B cell (primary cell): ENCODE results near the gene APPBP2. TPM values are rescaled to one million over a fixed set of nuclear protein-coding genes. Genes with fewer than 3 reads are reported as not detected.

ENCODE experiments used
- ATAC-seq: fragments of 200-7000 bp; cut with Tn5 transposase; one replicate; pipeline ENCODE4 v1.10.0; 2021; ENCODE audit warnings: low read depth, mild to moderate bottlenecking, moderate number of reproducible peaks, moderate library complexity
- CTCF ChIA-PET: fragments of 350-600 bp; sonication (Branson Sonifier 250); formaldehyde crosslinking; loops from one replicate; lab custom pipeline; 2021; ENCODE audit warnings: antibody characterized with exemption, inconsistent platforms; lab: Charles Lee
- POLR2A ChIA-PET: fragments of 350-600 bp; sonication (Branson Sonifier 250); formaldehyde crosslinking; loops from one replicate; lab custom pipeline; 2021; ENCODE audit warnings: antibody characterized with exemption; lab: Charles Lee
- DNase-seq: peaks from one replicate; pipeline ENCODE4 v3.0.0; 2013
- H2AFZ ChIP-seq: 2 replicates; pipeline ENCODE4 v1.6.1; 2012; ENCODE audit warnings: mild to moderate bottlenecking, low read depth, low read length; ENCODE audit not compliant: insufficient read depth, poor library complexity, severe bottlenecking
- H3K27ac ChIP-seq, 2 donors: 1 replicate in 1 of 2; 2 replicates in 1 of 2; pipeline ENCODE4 v1.5.1; 2012 to 2013; ENCODE audit warnings: low read length in 2 of 2, mild to moderate bottlenecking in 2 of 2, moderate library complexity in 1 of 2
- H3K27me3 ChIP-seq, 4 experiments: fragments of 200-600 bp in 1 of 4; sonication (generic) in 1 of 4; replicated peaks in 1 of 4; 1 replicate in 2 of 4; 2 replicates in 2 of 4; pipeline versions ENCODE4 v1.6.1 to v1.7.0; 2013 to 2016; ENCODE audit warnings: low read length in 3 of 4, mild to moderate bottlenecking in 2 of 4, mixed read lengths in 1 of 4, moderate library complexity in 1 of 4; ENCODE audit not compliant: insufficient read depth in 4 of 4, control insufficient read depth in 3 of 4; ENCODE audit errors: control extremely low read depth in 1 of 4
- H3K36me3 ChIP-seq, 2 experiments: replicated peaks in 1 of 2; 1 replicate in 1 of 2; 2 replicates in 1 of 2; pipeline versions ENCODE4 v1.6.1 to v1.7.1; 2013; ENCODE audit warnings: low read length in 1 of 2; ENCODE audit not compliant: insufficient read depth in 2 of 2, control insufficient read depth in 1 of 2; ENCODE audit errors: control extremely low read depth in 1 of 2, extremely low read depth in 1 of 2
- H3K4me1 ChIP-seq, 2 donors: fragments of 200-600 bp in 1 of 2; sonication (generic) in 1 of 2; 1 replicate in 1 of 2; 2 replicates in 1 of 2; pipeline versions ENCODE4 v1.5.1 to v1.6.1; 2013 to 2017; ENCODE audit warnings: low read length in 2 of 2; ENCODE audit not compliant: control insufficient read depth in 2 of 2, insufficient read depth in 2 of 2
- H3K4me2 ChIP-seq: replicated peaks from 2 replicates; pipeline ENCODE3; 2012; ENCODE audit warnings: mild to moderate bottlenecking, low read depth, low read length; ENCODE audit not compliant: poor library complexity, severe bottlenecking
- H3K4me3 ChIP-seq, 5 experiments: fragments of 200-600 bp in 1 of 5; sonication (generic) in 1 of 5; 1 replicate in 3 of 5; 2 replicates in 2 of 5; pipeline versions ENCODE4 v1.5.1 to v1.7.0; 2011 to 2016; ENCODE audit warnings: low read length in 4 of 5, mild to moderate bottlenecking in 4 of 5, low read depth in 2 of 5, control low read depth in 1 of 5, moderate library complexity in 1 of 5; ENCODE audit not compliant: insufficient read depth in 1 of 5; ENCODE audit errors: control extremely low read depth in 1 of 5, extremely low read depth in 1 of 5
- H3K79me2 ChIP-seq: fragments of 200-600 bp; sonication (generic); one replicate; pipeline ENCODE4 v1.6.0; 2016; ENCODE audit warnings: low read length; ENCODE audit not compliant: control insufficient read depth, insufficient read depth
- H3K9ac ChIP-seq: fragments of 200-600 bp; sonication (generic); 2 replicates; pipeline ENCODE4 v1.6.1; 2017; ENCODE audit warnings: mild to moderate bottlenecking, low read length, moderate library complexity
- H3K9me3 ChIP-seq, 3 donors: one replicate each; pipeline versions ENCODE4 v1.6.1 to v1.7.1; 2013; ENCODE audit warnings: low read length in 2 of 3; ENCODE audit not compliant: control insufficient read depth in 2 of 3, insufficient read depth in 1 of 3; ENCODE audit errors: control extremely low read depth in 1 of 3
- H4K20me1 ChIP-seq: 2 replicates; pipeline ENCODE4 v1.6.0; 2012; ENCODE audit warnings: mild to moderate bottlenecking, low read length; ENCODE audit not compliant: insufficient read depth, control insufficient read depth, poor library complexity, severe bottlenecking
- H3K27ac Mint-ChIP-seq: one replicate; pipeline ENCODE4 v1.8.0; 2021; ENCODE audit warnings: mixed read lengths
- H3K27me3 Mint-ChIP-seq: one replicate; pipeline ENCODE4 v1.8.0; 2021; ENCODE audit warnings: mixed read lengths
- H3K4me1 Mint-ChIP-seq: one replicate; pipeline ENCODE4 v1.8.0; 2021; ENCODE audit warnings: mixed read lengths
- H3K4me3 Mint-ChIP-seq: one replicate; pipeline ENCODE4 v1.8.0; 2021; ENCODE audit warnings: mixed read lengths
- H3K9me3 Mint-ChIP-seq: one replicate; pipeline ENCODE4 v1.8.0; 2022; ENCODE audit warnings: mixed read lengths; ENCODE audit not compliant: insufficient read depth
- EZH2 ChIP-seq: IDR thresholded peaks from 2 replicates; pipeline ENCODE4 v1.6.1; 2012; ENCODE audit warnings: borderline replicate concordance, low read depth, mild to moderate bottlenecking, moderate library complexity, low read length; ENCODE audit not compliant: insufficient read depth, poor library complexity, severe bottlenecking
- WGBS: methylation state at CpG from one replicate; pipeline ENCODE4 v1.1.5; 2013; ENCODE audit warnings: missing lambda C conversion rate; ENCODE audit not compliant: insufficient coverage; 5-methylcytosine and 5-hydroxymethylcytosine counted together
- intact Hi-C: fragments of 100-400 bp; cut with micrococcal nuclease; formaldehyde crosslinking; loops from one replicate; pipeline ENCODE4 v1.10.0; 2022
- polyA plus RNA-seq: library from polyadenylated mRNA; depleted of rRNA; stranded (reverse); fragments of >200 nt; gene quantifications from 2 replicates; pipeline ENCODE4 v1.2.3, GENCODE V29; 2012
- total RNA-seq, 2 donors: library from RNA; stranded (reverse); fragments of 120-200 nt in 1 of 2; gene quantifications; 1 replicate in 1 of 2; 2 replicates in 1 of 2; pipeline versions ENCODE4 v1.2.3 to v1.2.4, GENCODE V29; 2013 to 2022
- TF ChIP-seq, protein P1 (sequence below): fragments of 200-600 bp; IDR thresholded peaks from one replicate; pipeline ENCODE4 v1.8.0; 2022; ENCODE audit warnings: antibody characterized with exemption, mild to moderate bottlenecking

APPBP2 gene
- total and polyA plus RNA-seq, 2 donors (not counting 1 experiment from before 2014, with no cell fraction given), result 6.3 to 38.8 TPM

DNA sequence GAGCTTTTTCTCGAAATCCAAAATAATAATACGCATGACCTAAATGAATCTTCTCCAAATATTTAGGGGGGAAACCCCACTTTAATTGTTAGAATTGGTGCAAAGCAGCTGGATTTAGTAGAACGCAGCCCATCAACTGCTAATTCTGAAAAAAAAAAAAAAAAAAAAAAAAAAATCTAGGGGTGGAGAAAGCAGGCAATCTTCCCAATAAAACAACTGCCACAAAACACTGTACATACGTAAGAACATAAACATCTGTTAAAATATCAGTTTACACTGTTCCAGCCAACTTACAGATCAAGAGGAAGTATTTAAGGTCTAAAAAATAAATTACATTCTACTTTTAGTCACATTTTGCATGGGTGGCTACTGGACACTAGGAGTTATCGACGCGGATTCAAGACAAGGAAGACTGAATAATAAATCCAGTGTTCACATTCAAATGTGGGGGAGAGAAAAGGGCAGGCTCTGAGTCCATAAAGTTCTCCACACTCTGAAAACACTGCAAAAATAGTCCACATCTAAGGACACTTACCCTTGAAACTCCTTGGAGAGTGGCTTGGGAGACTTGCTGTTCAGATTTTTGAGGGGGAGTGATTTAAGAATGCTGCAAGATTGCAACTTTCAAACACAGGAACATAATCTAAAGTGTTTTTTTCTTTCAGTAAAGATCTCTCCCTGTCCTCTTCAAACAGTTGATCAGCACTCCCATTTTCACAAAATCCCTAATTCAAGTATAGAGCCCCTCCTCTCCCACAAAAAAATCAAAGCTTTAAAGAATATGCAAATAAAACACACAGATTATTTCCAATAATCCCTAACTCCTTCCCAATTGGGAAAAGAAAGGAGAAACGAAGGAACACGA, 1.3 kb downstream of the APPBP2 start:
- peaks cover 0 to 2% of the 10 kb centered on the region in 2 experiments for H3K36me3 ChIP-seq
- H3K4me3 Mint-ChIP-seq, result peak overlapping the region; percentile 100

More for the DNA sequence above, 1.3 kb downstream of the APPBP2 start:
- Histone ChIP-seq H3K4me3 (peak overlapping the region; percentile 66 to 98 (median 96)), H3K27ac (peak overlapping the region in 1 of 2 donors; percentile 94), H3K9ac (peak overlapping the region; percentile 98), H4K20me1 (peaks cover 7% of the 10 kb centered on the region), H3K79me2 (peaks cover 84% of the 10 kb centered on the region), H3K4me2 (peak overlapping the region; percentile 82), H2AFZ (peak overlapping the region; percentile 99), H3K27me3 (no peaks in the 10 kb centered on the region), H3K4me1 (peaks cover 17 to 21% of the 10 kb centered on the region in 2 donors), H3K9me3 (no peaks in the 10 kb centered on the region)
- Mint-ChIP-seq H3K9me3 (no peaks in the 10 kb centered on the region), H3K27ac (peak overlapping the region; percentile 98), H3K27me3 (no peaks in the 10 kb centered on the region), H3K4me1 (peaks cover 47% of the 10 kb centered on the region)
- POLR2A ChIA-PET, result no interaction called here
- 0% methylated on average over 2 of the region's 9 CpGs for WGBS
- no peak for ATAC-seq
- intact Hi-C loops, result loop anchor here (2.0 kb wide), 1 partner anchor 44 kb away; no protein-coding TSS in a partner anchor
- TF ChIP-seq, protein P1, sequence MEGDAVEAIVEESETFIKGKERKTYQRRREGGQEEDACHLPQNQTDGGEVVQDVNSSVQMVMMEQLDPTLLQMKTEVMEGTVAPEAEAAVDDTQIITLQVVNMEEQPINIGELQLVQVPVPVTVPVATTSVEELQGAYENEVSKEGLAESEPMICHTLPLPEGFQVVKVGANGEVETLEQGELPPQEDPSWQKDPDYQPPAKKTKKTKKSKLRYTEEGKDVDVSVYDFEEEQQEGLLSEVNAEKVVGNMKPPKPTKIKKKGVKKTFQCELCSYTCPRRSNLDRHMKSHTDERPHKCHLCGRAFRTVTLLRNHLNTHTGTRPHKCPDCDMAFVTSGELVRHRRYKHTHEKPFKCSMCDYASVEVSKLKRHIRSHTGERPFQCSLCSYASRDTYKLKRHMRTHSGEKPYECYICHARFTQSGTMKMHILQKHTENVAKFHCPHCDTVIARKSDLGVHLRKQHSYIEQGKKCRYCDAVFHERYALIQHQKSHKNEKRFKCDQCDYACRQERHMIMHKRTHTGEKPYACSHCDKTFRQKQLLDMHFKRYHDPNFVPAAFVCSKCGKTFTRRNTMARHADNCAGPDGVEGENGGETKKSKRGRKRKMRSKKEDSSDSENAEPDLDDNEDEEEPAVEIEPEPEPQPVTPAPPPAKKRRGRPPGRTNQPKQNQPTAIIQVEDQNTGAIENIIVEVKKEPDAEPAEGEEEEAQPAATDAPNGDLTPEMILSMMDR, result no peak
- TF ChIP-seq EZH2, result no peak
- CTCF ChIA-PET, result interaction anchor here (0.5 kb wide), 1 partner anchor 116 kb away, joined by 3 read pairs; no protein-coding TSS in a partner anchor
- no peak for DNase-seq
